Measurements from ENCODE around the gene GPRC6A.

DNA sequence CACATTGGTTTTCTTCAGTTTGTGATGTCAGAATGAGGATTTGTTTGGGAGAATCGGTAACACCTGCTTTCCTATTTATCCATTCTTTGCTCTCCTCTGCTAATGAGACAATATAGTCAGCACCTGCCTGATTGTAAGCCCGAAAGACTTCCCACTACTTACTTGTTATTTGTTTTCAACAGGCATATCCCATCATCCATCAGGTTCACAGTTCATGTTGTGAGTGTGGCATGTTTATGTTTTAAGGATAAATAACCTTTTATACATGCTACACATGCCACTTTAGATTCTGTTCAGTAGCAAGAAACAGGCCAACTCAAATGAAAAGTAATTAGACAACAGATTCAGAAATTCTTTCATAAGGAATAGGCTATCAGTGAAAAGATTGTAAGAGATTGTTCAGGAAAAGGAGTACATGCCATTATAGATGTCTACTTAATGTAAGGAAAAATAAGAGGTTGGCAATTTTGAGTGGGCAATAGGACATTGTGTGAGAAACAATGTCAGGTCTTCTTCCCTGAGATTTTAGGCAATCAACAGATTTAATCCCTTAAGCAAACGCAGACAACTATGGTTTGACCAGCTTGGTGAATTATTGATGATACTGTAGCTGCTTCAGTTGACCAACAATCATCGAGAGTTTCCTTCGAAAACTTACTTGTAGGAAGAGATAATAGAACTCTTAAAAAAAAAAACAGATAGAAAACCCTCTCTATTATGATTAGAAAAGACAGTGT is 7.9 kb upstream of the GPRC6A start:
- TF ChIP-seq CEBPB (IDR thresholded peaks at IDR 0.05; ENCODE audit: low read depth) = no peak
- TF ChIP-seq ELF1 (IDR thresholded peaks at IDR 0.05; ENCODE audit: borderline replicate concordance, low read depth) = no peak
- TF ChIP-seq, protein P1, sequence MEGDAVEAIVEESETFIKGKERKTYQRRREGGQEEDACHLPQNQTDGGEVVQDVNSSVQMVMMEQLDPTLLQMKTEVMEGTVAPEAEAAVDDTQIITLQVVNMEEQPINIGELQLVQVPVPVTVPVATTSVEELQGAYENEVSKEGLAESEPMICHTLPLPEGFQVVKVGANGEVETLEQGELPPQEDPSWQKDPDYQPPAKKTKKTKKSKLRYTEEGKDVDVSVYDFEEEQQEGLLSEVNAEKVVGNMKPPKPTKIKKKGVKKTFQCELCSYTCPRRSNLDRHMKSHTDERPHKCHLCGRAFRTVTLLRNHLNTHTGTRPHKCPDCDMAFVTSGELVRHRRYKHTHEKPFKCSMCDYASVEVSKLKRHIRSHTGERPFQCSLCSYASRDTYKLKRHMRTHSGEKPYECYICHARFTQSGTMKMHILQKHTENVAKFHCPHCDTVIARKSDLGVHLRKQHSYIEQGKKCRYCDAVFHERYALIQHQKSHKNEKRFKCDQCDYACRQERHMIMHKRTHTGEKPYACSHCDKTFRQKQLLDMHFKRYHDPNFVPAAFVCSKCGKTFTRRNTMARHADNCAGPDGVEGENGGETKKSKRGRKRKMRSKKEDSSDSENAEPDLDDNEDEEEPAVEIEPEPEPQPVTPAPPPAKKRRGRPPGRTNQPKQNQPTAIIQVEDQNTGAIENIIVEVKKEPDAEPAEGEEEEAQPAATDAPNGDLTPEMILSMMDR (IDR thresholded peaks at IDR 0.05 in 2 of 3, conservative IDR thresholded peaks at IDR 0.05 in 1 of 3; ENCODE audit: borderline replicate concordance in 1 of 3, insufficient read depth in 1 of 3, low read depth in 2 of 3, low read length in 2 of 3) = no peak
- no peak for TF ChIP-seq POLR2A (IDR thresholded peaks at IDR 0.05; ENCODE audit: borderline replicate concordance, extremely low read depth, insufficient read depth, insufficient read length)
- TF ChIP-seq RAD21 (IDR thresholded peaks at IDR 0.05; ENCODE audit: low read depth) = no peak
- TF ChIP-seq EGR1 (IDR thresholded peaks at IDR 0.05; ENCODE audit: low read depth) = no peak
- TF ChIP-seq POLR2AphosphoS5 (IDR thresholded peaks at IDR 0.05; ENCODE audit: low read depth, low read length) = no peak
- no peak for TF ChIP-seq SRF (IDR thresholded peaks at IDR 0.05; ENCODE audit: low read depth)
- TF ChIP-seq EZH2 (IDR thresholded peaks at IDR 0.05) = no peak
- no peak for TF ChIP-seq EZH2phosphoT487 (IDR thresholded peaks at IDR 0.05; ENCODE audit: borderline replicate concordance)
- TF ChIP-seq, protein P2, sequence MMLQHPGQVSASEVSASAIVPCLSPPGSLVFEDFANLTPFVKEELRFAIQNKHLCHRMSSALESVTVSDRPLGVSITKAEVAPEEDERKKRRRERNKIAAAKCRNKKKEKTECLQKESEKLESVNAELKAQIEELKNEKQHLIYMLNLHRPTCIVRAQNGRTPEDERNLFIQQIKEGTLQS (IDR thresholded peaks at IDR 0.05) = no peak
- TF ChIP-seq YY1 (IDR thresholded peaks at IDR 0.05; ENCODE audit: extremely low read depth, insufficient replicate concordance, low read depth, low read length) = no peak
- no peak for TF ChIP-seq SP1 (IDR thresholded peaks at IDR 0.05; ENCODE audit: low read depth)

Data from HCT116 (cell line).